ENCODE data around the gene ITPK1.

DNA sequence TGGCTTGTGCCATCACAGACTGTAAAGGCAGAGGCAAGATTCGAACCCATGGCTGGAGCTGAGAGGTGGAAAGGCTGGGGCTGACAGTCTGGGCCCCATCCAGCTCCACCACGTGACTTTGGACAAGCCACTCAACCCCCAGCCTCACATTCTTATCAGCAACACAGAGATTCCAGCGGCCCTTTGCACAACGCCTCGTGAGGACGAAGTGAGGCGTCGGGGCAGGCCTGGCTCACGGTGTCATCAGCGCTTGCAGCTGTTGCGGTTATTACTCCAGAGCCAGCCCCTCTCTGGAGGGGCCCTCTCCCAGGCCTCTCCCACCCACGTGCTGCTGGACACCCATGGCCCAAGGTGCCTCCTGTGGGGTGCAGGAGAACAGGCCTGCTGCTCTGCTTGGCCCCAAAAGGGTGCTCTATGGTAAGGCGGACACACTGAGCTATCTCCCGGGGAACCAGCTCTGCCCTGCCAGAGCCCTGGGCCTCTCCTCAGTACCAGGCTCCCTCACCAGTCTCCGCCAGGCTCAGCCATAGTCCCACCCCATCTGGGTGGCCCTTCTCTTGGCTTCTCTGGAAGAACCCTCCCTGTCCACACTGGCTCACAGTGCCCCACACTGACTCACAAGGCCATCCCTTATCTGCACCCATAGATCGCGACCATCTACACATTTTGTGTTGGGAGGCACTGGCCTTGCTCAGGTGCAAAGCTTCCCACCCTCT is 171.7 kb downstream of the ITPK1 start:
- TF ChIP-seq POLR2AphosphoS5 (IDR thresholded peaks at IDR 0.05) (no peak), POLR2A (IDR thresholded peaks at IDR 0.05; ENCODE audit: low read depth) (no peak)

Data from esophagus muscularis mucosa (tissue), 2 donors.